ENCODE data around the gene FGFR3.
"Not testable (repeated sequence)": the region's sequence is repeated elsewhere in the genome, so short reads cannot be mapped to it uniquely, and the experiment has no call there.

FGFR3 gene

GRCh38 chr4:1842339-1842895 lies 49.3 kb downstream of the FGFR3 start:
- DNase-seq (ENCODE audit: low read depth in 3 of 3) = no peak

GRCh38 chr4:1842993-1843448 lies 49.9 kb downstream of the FGFR3 start:
- no peak for DNase-seq (ENCODE audit: low read depth in 3 of 3)

- no peak for DNase-seq (ENCODE audit: low read depth in 3 of 3)
Observed at GRCh38 chr4:1843852-1844251, 50.8 kb downstream of the FGFR3 start.

- not testable (repeated sequence) for DNase-seq (ENCODE audit: low read depth in 3 of 3)
Observed at GRCh38 chr4:1844618-1845017, 51.5 kb downstream of the FGFR3 start.

GRCh38 chr4:1846580-1846979 lies 53.5 kb downstream of the FGFR3 start:
- no peak for DNase-seq (ENCODE audit: low read depth in 3 of 3)

- no peak for DNase-seq (ENCODE audit: low read depth in 3 of 3)
Observed at GRCh38 chr4:1850276-1850675, 57.2 kb downstream of the FGFR3 start.

- DNase-seq (ENCODE audit: low read depth in 3 of 3) = no peak
Observed at GRCh38 chr4:1851160-1851559, 58.1 kb downstream of the FGFR3 start.

- DNase-seq (ENCODE audit: low read depth in 3 of 3) = no peak
Observed at GRCh38 chr4:1851575-1852410, 58.7 kb downstream of the FGFR3 start.

- no peak for DNase-seq (ENCODE audit: low read depth in 3 of 3)
Observed at GRCh38 chr4:1852904-1853623, 60.0 kb downstream of the FGFR3 start.

- no peak for DNase-seq (ENCODE audit: low read depth in 3 of 3)
Observed at GRCh38 chr4:1854752-1855151, 61.7 kb downstream of the FGFR3 start.

- DNase-seq (ENCODE audit: low read depth in 3 of 3) = peak in 1 of 3 experiments; percentile 6
Observed at GRCh38 chr4:1855333-1856070, 62.4 kb downstream of the FGFR3 start.

- DNase-seq (ENCODE audit: low read depth in 3 of 3) = peak; percentile 89 to 94 (median 92)
Observed at GRCh38 chr4:1856071-1856942, 63.2 kb downstream of the FGFR3 start, which contains the start of gene LETM1. Gene LETM1 (minus strand): TSS chr4:1856156. CDS start chr4:1855950, 206 bp downstream.

- DNase-seq (ENCODE audit: low read depth in 3 of 3) = no peak
Observed at GRCh38 chr4:1856943-1857699, 64.0 kb downstream of the FGFR3 start.

GRCh38 chr4:1857931-1858330 lies 64.8 kb downstream of the FGFR3 start:
- DNase-seq (ENCODE audit: low read depth in 3 of 3) = no peak

All from stimulated activated CD4-positive, alpha-beta T cell treated with anti-CD3 and anti-CD28 coated beads, TNF-alpha, amount 100 ng/mL, for 24 hours (primary cell).